ENCODE measurements around the gene KEAP1.
"Not testable (repeated sequence)": the region's sequence is repeated elsewhere in the genome, so short reads cannot be mapped to it uniquely, and the experiment has no call there.

The KEAP1 gene

DNA sequence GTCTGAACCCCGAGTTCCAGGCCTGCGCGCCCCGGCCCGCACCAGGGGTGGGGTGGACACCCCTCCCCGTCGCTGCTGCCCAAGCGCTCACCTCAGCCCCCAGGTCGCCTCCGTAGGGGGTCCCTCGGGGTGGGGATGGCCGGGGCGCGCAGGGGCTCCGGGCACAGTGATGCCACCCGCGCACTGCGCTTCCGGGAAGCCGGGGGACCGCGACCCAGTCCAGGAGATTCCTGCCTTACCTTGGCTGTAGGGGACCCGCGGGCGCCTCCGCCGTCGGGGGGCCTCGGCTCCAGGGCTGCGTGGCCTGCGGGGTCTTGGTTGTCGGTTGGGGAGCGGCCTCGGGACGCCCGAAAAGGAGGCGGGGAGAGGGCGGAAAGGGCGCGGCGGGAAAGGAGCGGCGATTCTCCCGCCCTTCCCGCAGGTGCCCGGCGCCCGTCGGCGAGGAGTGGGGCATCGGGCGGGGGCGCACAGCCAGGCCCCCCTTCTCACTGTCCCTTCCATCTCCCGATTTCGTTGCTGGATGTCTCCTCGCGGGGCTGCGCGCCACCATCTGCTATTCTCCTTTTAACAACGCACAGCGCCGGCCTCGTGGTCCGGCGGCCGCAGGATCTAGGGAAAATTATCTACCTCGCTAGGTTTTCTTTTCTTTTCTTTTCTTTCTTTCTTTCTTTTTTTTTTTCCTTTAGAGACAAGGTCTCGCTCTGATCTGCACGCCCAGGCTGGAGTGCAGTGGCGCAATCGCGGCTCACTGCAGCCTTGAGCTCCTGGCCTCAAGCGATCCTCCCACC is at the start of gene KEAP1:
Gene KEAP1 (minus strand): TSS at position 355 of the 788 bp plus-strand sequence. CDS start 3,323 bp downstream, outside the sequence.
- peak within 1 kb of the TSS; percentile 93 for H3K4me3 ChIP-seq (ENCODE audit: low read length)
- peak; percentile 19 for DNase-seq (ENCODE audit: low read depth)
- TF ChIP-seq, protein P1, sequence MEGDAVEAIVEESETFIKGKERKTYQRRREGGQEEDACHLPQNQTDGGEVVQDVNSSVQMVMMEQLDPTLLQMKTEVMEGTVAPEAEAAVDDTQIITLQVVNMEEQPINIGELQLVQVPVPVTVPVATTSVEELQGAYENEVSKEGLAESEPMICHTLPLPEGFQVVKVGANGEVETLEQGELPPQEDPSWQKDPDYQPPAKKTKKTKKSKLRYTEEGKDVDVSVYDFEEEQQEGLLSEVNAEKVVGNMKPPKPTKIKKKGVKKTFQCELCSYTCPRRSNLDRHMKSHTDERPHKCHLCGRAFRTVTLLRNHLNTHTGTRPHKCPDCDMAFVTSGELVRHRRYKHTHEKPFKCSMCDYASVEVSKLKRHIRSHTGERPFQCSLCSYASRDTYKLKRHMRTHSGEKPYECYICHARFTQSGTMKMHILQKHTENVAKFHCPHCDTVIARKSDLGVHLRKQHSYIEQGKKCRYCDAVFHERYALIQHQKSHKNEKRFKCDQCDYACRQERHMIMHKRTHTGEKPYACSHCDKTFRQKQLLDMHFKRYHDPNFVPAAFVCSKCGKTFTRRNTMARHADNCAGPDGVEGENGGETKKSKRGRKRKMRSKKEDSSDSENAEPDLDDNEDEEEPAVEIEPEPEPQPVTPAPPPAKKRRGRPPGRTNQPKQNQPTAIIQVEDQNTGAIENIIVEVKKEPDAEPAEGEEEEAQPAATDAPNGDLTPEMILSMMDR (conservative IDR thresholded peaks at IDR 0.05; ENCODE audit: low read length) = no peak

DNA sequence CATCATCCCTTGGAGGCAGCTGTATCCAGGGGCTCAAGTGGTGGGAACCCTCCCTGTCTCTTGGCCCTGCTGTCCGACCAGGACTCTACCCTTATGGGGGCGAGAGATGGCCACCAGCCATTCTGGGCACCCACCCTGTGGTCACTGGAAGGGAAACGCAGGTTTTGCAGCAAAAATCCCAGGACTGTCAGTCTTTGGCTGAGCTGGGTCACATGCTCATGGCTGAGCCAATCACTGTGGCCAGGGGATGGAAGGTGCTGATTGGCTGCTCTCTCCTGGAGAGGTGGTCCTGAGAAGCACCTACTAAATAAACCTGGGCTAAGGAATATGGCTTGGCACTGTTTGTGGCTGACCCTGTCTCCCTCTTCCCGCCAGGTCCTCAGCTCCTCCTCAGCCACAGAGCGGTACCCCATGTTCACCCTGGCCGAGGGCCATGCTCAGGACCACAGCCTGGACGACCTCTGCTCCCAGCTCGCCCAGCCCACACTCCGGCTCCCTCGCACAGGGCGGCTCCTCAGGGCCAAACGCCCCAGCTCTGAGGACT is 49.4 kb upstream of the KEAP1 start:
- no peak overlapping the region for H3K4me3 ChIP-seq (ENCODE audit: low read length)
- no peak for DNase-seq (ENCODE audit: low read depth)
- TF ChIP-seq, protein P1 (conservative IDR thresholded peaks at IDR 0.05; ENCODE audit: low read length) = no peak

DNA sequence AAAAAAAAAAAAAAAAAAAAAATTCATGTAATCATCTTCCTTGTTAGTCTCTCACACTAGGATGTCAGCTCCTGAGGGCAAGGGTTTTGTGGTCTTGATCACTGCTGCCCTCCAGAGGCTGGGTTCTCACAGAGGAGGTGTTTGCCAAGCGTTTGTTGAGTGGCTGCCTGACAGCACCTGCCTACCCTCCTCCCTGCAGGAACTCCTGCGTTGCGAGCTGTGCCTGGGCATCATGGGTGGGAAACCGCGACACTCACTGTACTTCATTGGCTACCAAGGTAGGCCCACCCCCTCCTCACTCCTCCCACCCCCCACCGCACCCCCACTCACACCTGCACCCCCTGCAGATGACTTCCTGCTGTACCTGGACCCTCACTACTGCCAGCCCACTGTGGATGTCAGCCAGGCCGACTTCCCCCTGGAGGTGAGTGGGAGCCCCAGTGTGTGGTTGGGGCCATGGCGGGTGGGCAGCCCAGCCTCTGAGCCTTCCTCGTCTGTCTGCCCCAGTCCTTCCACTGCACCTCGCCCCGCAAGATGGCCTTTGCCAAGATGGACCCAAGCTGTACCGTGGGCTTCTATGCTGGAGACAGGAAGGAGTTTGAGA is 48.6 kb upstream of the KEAP1 start:
- DNase-seq (ENCODE audit: low read depth) = peak; percentile 41
- TF ChIP-seq, protein P1 (conservative IDR thresholded peaks at IDR 0.05; ENCODE audit: low read length) = peak; percentile 34
- H3K4me3 ChIP-seq (ENCODE audit: low read length) = no peak overlapping the region

DNA sequence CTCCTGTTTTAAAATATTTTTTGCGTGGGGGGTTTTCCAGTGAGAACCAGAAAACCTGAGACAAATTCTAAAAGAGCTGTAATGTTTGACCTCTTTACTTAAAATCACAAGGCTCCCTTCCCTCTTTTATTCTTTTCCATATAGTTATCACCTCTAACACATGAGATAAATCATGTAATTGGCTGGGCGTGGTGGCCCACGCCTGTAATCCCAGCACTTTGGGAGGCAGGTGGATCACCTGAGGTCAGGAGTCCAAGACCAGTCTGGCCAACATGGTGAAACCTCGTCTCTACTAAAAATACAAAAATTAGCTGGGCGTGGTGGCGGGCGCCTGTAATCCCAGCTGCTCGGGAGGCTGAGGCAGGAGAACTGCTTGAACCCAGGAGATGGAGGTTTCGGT is 47.9 kb upstream of the KEAP1 start:
- not testable (repeated sequence) for H3K4me3 ChIP-seq (ENCODE audit: low read length); DNase-seq (ENCODE audit: low read depth)

DNA sequence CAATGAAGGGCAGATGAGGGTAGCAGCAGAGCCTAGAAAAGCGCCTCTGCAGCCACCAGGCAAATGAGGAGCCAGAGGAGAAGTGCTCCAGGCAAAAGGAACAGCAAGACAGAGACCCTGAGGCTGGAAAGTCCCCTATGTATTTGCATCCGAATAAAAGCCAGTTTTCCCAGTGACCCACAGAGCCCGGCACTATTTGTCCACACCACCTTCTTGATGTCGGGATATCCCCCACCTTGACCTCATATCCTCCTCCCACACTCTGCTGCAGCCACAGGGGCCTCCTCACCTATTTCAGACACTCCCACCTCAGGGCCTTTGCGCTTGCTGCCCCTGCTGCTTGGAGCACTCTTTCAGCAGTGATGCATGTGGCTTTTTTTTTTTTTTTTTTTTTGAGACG is 47.2 kb upstream of the KEAP1 start:
- TF ChIP-seq, protein P1 (conservative IDR thresholded peaks at IDR 0.05; ENCODE audit: low read length) = no peak
- no peak overlapping the region for H3K4me3 ChIP-seq (ENCODE audit: low read length)
- no peak for DNase-seq (ENCODE audit: low read depth)

DNA sequence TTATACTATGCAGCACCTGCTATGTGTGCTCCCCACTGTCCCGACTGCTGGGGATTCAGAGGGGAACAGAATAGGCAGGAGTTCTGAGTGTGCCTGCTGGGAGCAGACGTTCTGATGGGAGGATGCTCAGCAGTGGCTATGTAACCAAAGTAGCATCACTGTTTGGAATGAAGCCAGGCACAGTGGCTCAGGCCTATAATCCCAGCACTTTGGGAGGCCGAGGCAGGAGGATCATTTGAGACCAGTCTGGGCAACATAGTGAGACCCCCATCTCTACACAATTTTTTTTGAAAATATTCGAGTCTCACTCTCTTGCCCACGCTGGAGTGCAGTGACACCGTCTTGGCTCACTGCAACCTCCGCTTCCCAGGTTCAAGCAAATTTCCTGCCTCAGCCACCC is 46.6 kb upstream of the KEAP1 start:
- DNase-seq (ENCODE audit: low read depth) = no peak
- no peak overlapping the region for H3K4me3 ChIP-seq (ENCODE audit: low read length)
- TF ChIP-seq, protein P1 (conservative IDR thresholded peaks at IDR 0.05; ENCODE audit: low read length) = no peak

DNA sequence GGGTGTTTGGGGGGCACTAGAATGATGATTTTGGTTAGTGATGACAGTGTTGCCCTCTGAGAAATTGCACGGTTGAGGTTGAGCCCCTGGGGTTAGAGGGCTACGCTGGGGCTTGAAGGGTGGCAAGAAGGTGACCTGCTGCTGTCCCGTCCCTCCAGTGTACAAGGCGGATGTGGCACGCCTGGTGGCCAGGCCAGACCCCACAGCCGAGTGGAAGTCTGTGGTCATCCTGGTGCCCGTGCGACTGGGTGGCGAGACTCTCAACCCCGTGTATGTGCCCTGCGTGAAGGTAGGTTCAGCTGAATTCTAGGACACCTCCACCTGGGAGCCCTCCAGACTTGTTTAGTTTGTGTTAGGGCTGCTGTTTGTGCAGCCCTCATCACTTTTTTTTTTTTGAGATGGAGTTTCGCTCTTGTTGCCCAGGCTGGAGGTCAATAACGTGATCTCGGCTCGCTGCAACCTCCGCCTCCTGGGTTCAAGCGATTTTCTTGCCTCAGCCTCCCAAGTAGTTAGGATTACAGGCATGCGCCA is 45.7 kb upstream of the KEAP1 start:
- DNase-seq (ENCODE audit: low read depth) = no peak
- TF ChIP-seq, protein P1 (conservative IDR thresholded peaks at IDR 0.05; ENCODE audit: low read length) = no peak

More for the DNA sequence above, 45.7 kb upstream of the KEAP1 start:
- H3K4me3 ChIP-seq (ENCODE audit: low read length) = no peak overlapping the region
